ENCODE data around the gene PDE6D.
A peak's percentile ranks its signal among the peaks of the same experiment; 100 is the strongest.

Gene PDE6D

DNA sequence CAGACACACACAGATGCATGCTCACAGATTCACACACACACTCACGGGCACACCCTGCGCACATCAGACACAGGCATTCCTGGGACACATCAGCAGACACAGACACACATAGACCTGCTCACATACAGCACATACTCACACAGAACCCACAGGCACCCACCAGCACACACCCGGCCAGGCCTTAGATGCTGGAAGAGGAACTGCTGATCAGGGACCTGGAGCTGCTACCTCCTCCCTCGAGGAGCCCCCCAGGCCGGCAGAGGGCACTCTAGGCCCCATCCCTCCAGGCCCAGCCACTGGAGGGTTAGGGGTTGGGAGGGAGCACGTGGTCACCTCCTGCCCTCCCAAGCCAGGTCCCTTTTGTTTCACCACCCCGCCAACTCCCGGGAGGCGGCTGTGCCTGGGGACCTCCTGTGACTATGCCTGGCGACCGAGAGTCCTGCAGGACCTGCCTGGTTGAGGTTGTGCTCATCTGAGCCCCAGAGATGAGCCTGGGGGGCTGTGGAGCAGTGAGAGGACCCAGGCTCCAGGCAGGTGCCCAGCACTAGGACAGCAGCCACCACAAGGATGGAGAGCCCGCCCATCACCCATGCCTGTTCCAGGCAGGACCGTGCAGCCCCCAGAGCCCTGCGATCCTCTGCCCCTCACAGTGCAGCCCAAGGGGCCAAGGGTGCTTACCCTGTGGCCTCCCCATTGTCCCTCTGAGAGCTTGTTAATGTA is 93.8 kb downstream of the PDE6D start:
- DNase-seq (ENCODE audit: low spot score), result peak; percentile 37
- TF ChIP-seq, protein P1, sequence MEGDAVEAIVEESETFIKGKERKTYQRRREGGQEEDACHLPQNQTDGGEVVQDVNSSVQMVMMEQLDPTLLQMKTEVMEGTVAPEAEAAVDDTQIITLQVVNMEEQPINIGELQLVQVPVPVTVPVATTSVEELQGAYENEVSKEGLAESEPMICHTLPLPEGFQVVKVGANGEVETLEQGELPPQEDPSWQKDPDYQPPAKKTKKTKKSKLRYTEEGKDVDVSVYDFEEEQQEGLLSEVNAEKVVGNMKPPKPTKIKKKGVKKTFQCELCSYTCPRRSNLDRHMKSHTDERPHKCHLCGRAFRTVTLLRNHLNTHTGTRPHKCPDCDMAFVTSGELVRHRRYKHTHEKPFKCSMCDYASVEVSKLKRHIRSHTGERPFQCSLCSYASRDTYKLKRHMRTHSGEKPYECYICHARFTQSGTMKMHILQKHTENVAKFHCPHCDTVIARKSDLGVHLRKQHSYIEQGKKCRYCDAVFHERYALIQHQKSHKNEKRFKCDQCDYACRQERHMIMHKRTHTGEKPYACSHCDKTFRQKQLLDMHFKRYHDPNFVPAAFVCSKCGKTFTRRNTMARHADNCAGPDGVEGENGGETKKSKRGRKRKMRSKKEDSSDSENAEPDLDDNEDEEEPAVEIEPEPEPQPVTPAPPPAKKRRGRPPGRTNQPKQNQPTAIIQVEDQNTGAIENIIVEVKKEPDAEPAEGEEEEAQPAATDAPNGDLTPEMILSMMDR (IDR thresholded peaks at IDR 0.05; ENCODE audit: poor library complexity, severe bottlenecking), result peak; percentile 60
- Histone ChIP-seq H3K27me3 (ENCODE audit: insufficient read depth, poor library complexity, severe bottlenecking) (no peaks in the 10 kb centered on the region), H3K4me1 (ENCODE audit: insufficient read depth, poor library complexity, severe bottlenecking) (no peaks in the 10 kb centered on the region), H3K4me3 (ENCODE audit: severe bottlenecking) (no peak overlapping the region), H3K27ac (ENCODE audit: poor library complexity, severe bottlenecking) (no peak overlapping the region), H3K9me3 (ENCODE audit: severe bottlenecking) (no peaks in the 10 kb centered on the region), H3K36me3 (ENCODE audit: low read depth) (no peaks in the 10 kb centered on the region)
- ATAC-seq (ENCODE audit: low read depth), result peak; percentile 55; the same call in 2 of the 3 replicates

DNA sequence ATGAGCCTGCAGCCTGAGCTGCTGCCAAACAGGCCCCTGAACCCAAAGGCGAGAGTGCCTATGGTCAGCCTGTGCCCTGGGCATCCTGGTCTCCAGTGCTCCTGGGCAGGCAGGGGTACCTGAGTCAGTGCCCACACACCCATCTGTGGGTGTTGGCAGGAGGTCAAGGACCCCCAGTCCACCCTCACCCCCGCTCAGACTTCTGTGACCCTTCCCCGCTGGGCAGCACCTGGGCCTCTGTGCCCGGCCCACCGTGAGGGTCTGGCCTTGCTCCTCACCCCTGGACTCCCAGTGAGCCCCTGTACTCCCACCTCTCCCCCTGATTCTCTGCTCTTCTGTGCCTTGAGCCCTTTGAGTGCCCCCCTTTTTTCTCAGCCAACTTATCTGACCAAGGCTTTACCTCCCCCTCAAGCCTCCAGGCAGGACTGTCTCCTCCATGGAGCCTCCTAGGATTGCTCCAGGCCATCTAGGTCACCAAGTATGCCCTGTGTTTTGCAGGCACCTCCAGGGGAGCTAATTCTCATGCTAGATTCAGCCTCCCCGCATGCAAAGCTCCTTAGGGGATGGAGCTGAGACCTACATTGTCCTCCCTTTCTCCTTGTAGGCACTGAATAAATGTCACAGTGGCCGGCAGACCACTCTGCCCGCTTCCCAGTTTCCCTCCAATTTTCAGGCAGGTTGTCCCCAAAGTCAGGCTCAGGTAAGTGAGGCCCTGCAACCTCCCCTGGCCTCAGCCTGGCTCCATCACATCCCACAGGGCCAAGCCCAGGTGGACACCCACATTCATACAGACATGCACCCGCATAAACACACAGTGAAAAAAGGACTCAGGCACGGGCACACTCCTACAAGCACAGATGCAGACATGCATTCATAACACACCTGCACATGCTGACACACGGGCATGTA is 94.6 kb downstream of the PDE6D start:
- TF ChIP-seq, protein P1 (IDR thresholded peaks at IDR 0.05; ENCODE audit: poor library complexity, severe bottlenecking), result no peak
- Histone ChIP-seq H3K27ac (ENCODE audit: poor library complexity, severe bottlenecking) (no peak overlapping the region), H3K9me3 (ENCODE audit: severe bottlenecking) (no peaks in the 10 kb centered on the region), H3K36me3 (ENCODE audit: low read depth) (no peaks in the 10 kb centered on the region), H3K27me3 (ENCODE audit: insufficient read depth, poor library complexity, severe bottlenecking) (no peaks in the 10 kb centered on the region), H3K4me3 (ENCODE audit: severe bottlenecking) (no peak overlapping the region), H3K4me1 (ENCODE audit: insufficient read depth, poor library complexity, severe bottlenecking) (no peaks in the 10 kb centered on the region)
- ATAC-seq (ENCODE audit: low read depth) (no peak), DNase-seq (ENCODE audit: low spot score) (no peak)

DNA sequence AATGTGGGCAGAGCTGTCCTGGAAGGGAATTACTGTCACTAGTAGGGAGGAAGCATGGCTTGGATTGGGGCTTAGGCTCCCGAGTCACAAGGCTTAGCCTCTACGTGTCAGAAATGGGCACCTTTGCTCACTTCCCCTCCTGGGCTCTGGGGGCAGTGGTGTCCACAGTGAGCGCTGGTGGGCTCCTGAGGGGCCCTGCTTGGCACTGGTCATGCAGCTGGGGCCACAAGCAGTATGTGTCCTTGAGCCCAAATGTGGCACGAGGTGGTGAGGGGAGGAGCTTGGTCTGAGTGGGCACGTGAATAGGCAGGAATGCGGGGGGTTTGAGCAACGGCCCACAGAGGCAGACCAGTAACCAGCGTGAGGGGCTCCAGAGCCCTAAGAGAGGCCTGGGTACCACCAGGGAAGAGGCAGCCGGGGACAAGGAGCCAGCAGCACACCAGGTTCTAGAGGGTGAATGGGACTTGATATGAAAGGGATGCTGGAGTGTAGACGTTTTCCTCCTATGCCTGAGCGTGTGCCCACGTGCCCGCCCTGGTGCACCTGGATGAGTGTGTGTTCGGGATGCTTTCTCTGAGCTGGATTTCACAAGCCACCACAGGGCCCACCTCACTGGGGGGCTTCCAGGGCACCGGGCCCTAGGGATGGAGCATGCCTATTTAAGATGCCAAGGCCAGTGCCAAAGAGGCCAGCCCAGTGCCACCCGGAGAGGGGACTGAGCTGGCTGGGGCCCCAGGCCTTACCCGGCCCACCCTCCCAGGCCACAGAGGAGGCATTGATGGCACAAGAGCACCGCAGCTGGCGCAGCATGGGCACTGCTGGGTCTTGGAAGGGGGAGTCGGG is 95.5 kb downstream of the PDE6D start:
- Histone ChIP-seq H3K36me3 (ENCODE audit: low read depth) (no peaks in the 10 kb centered on the region), H3K4me3 (ENCODE audit: severe bottlenecking) (no peak overlapping the region), H3K9me3 (ENCODE audit: severe bottlenecking) (no peaks in the 10 kb centered on the region), H3K27ac (ENCODE audit: poor library complexity, severe bottlenecking) (no peak overlapping the region), H3K4me1 (ENCODE audit: insufficient read depth, poor library complexity, severe bottlenecking) (no peaks in the 10 kb centered on the region), H3K27me3 (ENCODE audit: insufficient read depth, poor library complexity, severe bottlenecking) (no peaks in the 10 kb centered on the region)
- DNase-seq (ENCODE audit: low spot score) (no peak), ATAC-seq (ENCODE audit: low read depth) (no peak)
- TF ChIP-seq, protein P1 (IDR thresholded peaks at IDR 0.05; ENCODE audit: poor library complexity, severe bottlenecking), result peak; percentile 12

DNA sequence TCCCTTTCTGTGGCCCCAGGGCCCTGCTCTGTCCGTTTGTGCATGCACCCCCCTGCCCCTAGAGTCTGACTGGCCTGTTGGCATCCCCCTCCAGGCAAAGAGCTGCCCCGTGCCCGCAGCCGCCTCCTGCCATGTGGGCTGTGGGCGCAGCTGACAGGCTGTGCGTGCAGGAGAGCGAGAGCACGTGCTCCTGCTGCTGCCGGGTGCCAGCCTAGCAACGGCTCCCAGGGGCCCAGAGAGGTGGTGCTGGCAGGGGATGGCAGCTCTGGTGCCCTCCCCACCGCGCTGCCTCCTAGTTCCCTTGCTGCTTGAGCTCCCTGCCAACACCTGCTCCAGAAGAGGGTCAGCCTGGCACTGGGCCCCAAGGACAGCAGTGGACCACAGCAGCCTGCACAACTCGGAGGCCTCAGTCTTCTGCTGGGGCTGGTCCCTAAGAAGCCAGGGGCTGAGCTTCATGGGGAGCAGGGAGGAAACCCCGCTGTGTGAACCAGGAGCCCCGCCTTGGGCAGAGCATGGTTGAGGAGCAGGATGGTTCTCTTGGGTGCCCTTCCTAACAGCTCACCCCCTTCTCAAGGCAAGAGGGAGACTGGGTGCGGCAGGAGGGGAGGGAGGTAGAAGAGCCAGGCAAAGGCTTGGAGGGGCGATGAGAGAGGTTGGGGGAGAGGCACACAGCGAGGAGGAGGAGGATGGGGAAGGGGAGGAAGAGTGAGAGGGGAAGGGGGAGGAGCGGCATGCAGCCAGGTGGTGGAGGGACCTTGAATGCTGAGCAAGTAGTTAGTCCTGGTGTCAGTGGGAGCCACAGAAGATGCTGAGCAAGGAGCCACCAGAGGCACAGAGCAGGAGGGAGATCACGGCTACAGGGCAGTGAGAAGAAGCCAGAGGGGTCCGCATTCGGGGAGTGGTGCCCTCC is 96.5 kb downstream of the PDE6D start:
- Histone ChIP-seq H3K4me1 (ENCODE audit: insufficient read depth, poor library complexity, severe bottlenecking) (peaks cover 6% of the 10 kb centered on the region), H3K27me3 (ENCODE audit: insufficient read depth, poor library complexity, severe bottlenecking) (no peaks in the 10 kb centered on the region), H3K36me3 (ENCODE audit: low read depth) (no peaks in the 10 kb centered on the region), H3K9me3 (ENCODE audit: severe bottlenecking) (no peaks in the 10 kb centered on the region), H3K27ac (ENCODE audit: poor library complexity, severe bottlenecking) (no peak overlapping the region), H3K4me3 (ENCODE audit: severe bottlenecking) (no peak overlapping the region)
- DNase-seq (ENCODE audit: low spot score), result no peak
- ATAC-seq (ENCODE audit: low read depth), result no peak
- TF ChIP-seq, protein P1 (IDR thresholded peaks at IDR 0.05; ENCODE audit: poor library complexity, severe bottlenecking), result no peak

Measured in RWPE2 (cell line).